NCI-H460 (cell line): ENCODE results near the gene TYROBP. TPM values are rescaled to one million over a fixed set of nuclear protein-coding genes. Genes with fewer than 3 reads are reported as not detected.
"Not testable (repeated sequence)": the region's sequence is repeated elsewhere in the genome, so short reads cannot be mapped to it uniquely, and the experiment has no call there.

Experiments used
- DNase-seq: peaks from one replicate; pipeline ENCODE4 v3.0.0-alpha.2; 2016; ENCODE audit warnings: low read depth; ENCODE audit errors: extremely low read depth
- total RNA-seq: library from RNA; depleted of rRNA; stranded (reverse); fragments of >200 nt; shearing (Covaris generic); gene quantifications from 2 replicates; pipeline ENCODE4 v1.2.3, GENCODE V29; 2014

The TYROBP gene
- total RNA-seq, 1 experiment from 2014 or later, result 0.64 TPM

- no peak for DNase-seq
Measured at GRCh38 chr19:35932291-35932936, 24.3 kb upstream of the TYROBP start.

- DNase-seq, result no peak
Measured at GRCh38 chr19:35931874-35932202, 23.7 kb upstream of the TYROBP start.

- peak; percentile 99 for DNase-seq
Measured at GRCh38 chr19:35931161-35931873, 23.2 kb upstream of the TYROBP start.

GRCh38 chr19:35929876-35930275 lies 21.8 kb upstream of the TYROBP start:
- DNase-seq, result no peak

- DNase-seq, result no peak
Measured at GRCh38 chr19:35928507-35928906, 20.4 kb upstream of the TYROBP start.

GRCh38 chr19:35925501-35925900 lies 17.4 kb upstream of the TYROBP start:
- DNase-seq, result no peak

- DNase-seq, result no peak
Measured at GRCh38 chr19:35921012-35921411, 12.9 kb upstream of the TYROBP start.

- DNase-seq, result no peak
Measured at GRCh38 chr19:35919306-35919705, 11.2 kb upstream of the TYROBP start.

GRCh38 chr19:35915443-35915842 lies 7.3 kb upstream of the TYROBP start:
- DNase-seq, result no peak

GRCh38 chr19:35913589-35913988 lies 5.5 kb upstream of the TYROBP start:
- no peak for DNase-seq

- DNase-seq, result no peak
Measured at GRCh38 chr19:35911790-35912189, 3.7 kb upstream of the TYROBP start.

- no peak for DNase-seq
Measured at GRCh38 chr19:35911173-35911572, 3.1 kb upstream of the TYROBP start.

- not testable (repeated sequence) for DNase-seq
Measured at GRCh38 chr19:35910355-35910754, 2.3 kb upstream of the TYROBP start.

GRCh38 chr19:35909684-35910035 lies 1.6 kb upstream of the TYROBP start:
- no peak for DNase-seq

- no peak for DNase-seq
Measured at GRCh38 chr19:35908973-35909683, 1.0 kb upstream of the TYROBP start.

- DNase-seq, result no peak
Measured at GRCh38 chr19:35907377-35907745, 734 bp downstream of the TYROBP start.

- DNase-seq, result no peak
Measured at GRCh38 chr19:35905178-35905727, 2.8 kb downstream of the TYROBP start.

GRCh38 chr19:35904311-35905068 lies 3.6 kb downstream of the TYROBP start:
- DNase-seq, result no peak

GRCh38 chr19:35903550-35904179 lies 4.4 kb downstream of the TYROBP start:
- peak; percentile 13 for DNase-seq

- no peak for DNase-seq
Measured at GRCh38 chr19:35902870-35903475, 5.1 kb downstream of the TYROBP start.
